GM12892 (cell line): Measurements from ENCODE around the gene HLX.

Source experiments
- POLR2A ChIP-seq: IDR thresholded peaks from 2 replicates; pipeline ENCODE4 v1.6.1; 2011; ENCODE audit warnings: low read depth, low read length, control low read depth
- POLR2AphosphoS5 ChIP-seq: IDR thresholded peaks from 2 replicates; pipeline ENCODE4 v1.6.1; 2011; ENCODE audit warnings: low read depth, low read length, control low read depth
- TAF1 ChIP-seq: IDR thresholded peaks from 2 replicates; pipeline ENCODE4 v1.6.1; 2011; ENCODE audit warnings: low read depth, mild to moderate bottlenecking, control low read depth, low read length, borderline replicate concordance

- TF ChIP-seq POLR2AphosphoS5 (no peak), POLR2A (no peak), TAF1 (no peak)
Measured at GRCh38 chr1:220887520-220888416, 8.5 kb downstream of the HLX start.
